Raji (cell line): ENCODE data around the gene TRIM31.
A peak's percentile ranks its signal among the peaks of the same experiment; 100 is the strongest.

Source experiments
- POLR2A ChIP-seq: IDR thresholded peaks from 2 replicates; pipeline ENCODE4 v1.6.1; 2011; ENCODE audit warnings: low read depth, low read length, control low read depth; ENCODE audit not compliant: insufficient read depth

TRIM31 gene

GRCh38 chr6:30075790-30076732 lies 36.8 kb downstream of the TRIM31 start:
- TF ChIP-seq POLR2A = no peak

- no peak for TF ChIP-seq POLR2A
Measured at GRCh38 chr6:30075094-30075789, 37.6 kb downstream of the TRIM31 start, which contains the start of gene RNF39. Gene RNF39 (minus strand): TSS chr6:30075769. CDS start chr6:30075585, 184 bp downstream.

- no peak for TF ChIP-seq POLR2A
Measured at GRCh38 chr6:30074331-30075093, 38.4 kb downstream of the TRIM31 start.

- TF ChIP-seq POLR2A = no peak
Measured at GRCh38 chr6:30073489-30074235, 39.2 kb downstream of the TRIM31 start.

GRCh38 chr6:30071858-30072257 lies 41.0 kb downstream of the TRIM31 start:
- TF ChIP-seq POLR2A = no peak

- no peak for TF ChIP-seq POLR2A
Measured at GRCh38 chr6:30071081-30071818, 41.6 kb downstream of the TRIM31 start.

GRCh38 chr6:30067460-30068139 lies 45.3 kb downstream of the TRIM31 start:
- no peak for TF ChIP-seq POLR2A

- peak; percentile 92 for TF ChIP-seq POLR2A
Measured at GRCh38 chr6:30066577-30067459, 46.1 kb downstream of the TRIM31 start, which contains the start of gene PPP1R11. Gene PPP1R11 (plus strand): TSS chr6:30067198. CDS start chr6:30067411, 213 bp downstream.

GRCh38 chr6:30066082-30066481 lies 46.8 kb downstream of the TRIM31 start:
- TF ChIP-seq POLR2A = no peak

- TF ChIP-seq POLR2A = no peak
Measured at GRCh38 chr6:30063315-30063714, 49.6 kb downstream of the TRIM31 start.

- no peak for TF ChIP-seq POLR2A
Measured at GRCh38 chr6:30062471-30063178, 50.3 kb downstream of the TRIM31 start.
